ENCODE data around the gene LIFR. TPM values are rescaled to one million over a fixed set of nuclear protein-coding genes. Genes with fewer than 3 reads are reported as not detected.

The LIFR gene
- total RNA-seq, 1 experiment from 2014 or later: 22.0 TPM

DNA sequence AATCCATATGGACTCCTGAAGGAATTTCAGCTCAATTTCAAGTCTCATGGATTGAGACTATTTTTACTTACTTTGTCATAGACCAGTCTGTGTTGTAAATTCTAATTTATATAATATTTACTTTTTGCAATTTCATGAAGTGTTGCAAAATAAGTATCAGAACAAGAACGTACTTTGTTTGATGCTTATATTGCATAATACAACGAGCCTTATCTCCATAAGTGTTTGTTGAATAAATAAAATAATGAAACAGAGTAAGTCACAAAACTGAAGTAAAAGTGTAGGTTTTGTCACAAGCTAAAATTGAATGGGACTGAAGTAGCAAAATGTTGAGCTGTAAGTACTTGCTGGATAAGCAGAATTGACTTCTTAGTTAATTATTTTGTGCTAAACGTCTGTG is 3.0 kb upstream of the LIFR start:
- intact Hi-C loops (cut with micrococcal nuclease; ENCODE audit: unreplicated experiment): no loop called here
- no peak overlapping the region for H3K27ac ChIP-seq
- no peaks in the 10 kb centered on the region for H3K36me3 ChIP-seq (ENCODE audit: low read depth)
- H2AFZ ChIP-seq: no peak overlapping the region
- DNase-seq: no peak
- H4K20me1 ChIP-seq (ENCODE audit: insufficient read depth): no peaks in the 10 kb centered on the region
- H3F3A ChIP-seq (ENCODE audit: insufficient read depth, low read depth): 0 out of 2 replicates have a peak, but pooled peaks cover 11% of the 10 kb centered on the region
- H3K4me2 ChIP-seq: peak overlapping the region; percentile 4; the same call in 1 of the 2 replicates
- 0 out of 2 replicates have a peak, but pooled peaks cover 15% of the 10 kb centered on the region for H3K27me3 ChIP-seq (ENCODE audit: insufficient read depth, low read depth)
- CTCF ChIA-PET: interaction anchor here (0.6 kb wide), 1 partner anchor 107 kb away, joined by 4 read pairs; no protein-coding TSS in a partner anchor
- no TSS peak for BruUV-seq (replicated peaks)
- H3K4me3 ChIP-seq: no peak overlapping the region
- H3K9me3 ChIP-seq (ENCODE audit: insufficient read depth, low read depth): no peaks in the 10 kb centered on the region
- peaks cover 10% of the 10 kb centered on the region; the same call in 1 of the 2 replicates for H3K4me1 ChIP-seq (replicated peaks; ENCODE audit: insufficient read depth)
- POLR2A ChIA-PET (ENCODE audit: unreplicated experiment): no interaction called here
- no peaks in the 10 kb centered on the region for H3K9me2 ChIP-seq (ENCODE audit: insufficient read depth)
- TF ChIP-seq EZH2 (IDR thresholded peaks at IDR 0.05; ENCODE audit: low read depth): no peak
- TF ChIP-seq, protein P1, sequence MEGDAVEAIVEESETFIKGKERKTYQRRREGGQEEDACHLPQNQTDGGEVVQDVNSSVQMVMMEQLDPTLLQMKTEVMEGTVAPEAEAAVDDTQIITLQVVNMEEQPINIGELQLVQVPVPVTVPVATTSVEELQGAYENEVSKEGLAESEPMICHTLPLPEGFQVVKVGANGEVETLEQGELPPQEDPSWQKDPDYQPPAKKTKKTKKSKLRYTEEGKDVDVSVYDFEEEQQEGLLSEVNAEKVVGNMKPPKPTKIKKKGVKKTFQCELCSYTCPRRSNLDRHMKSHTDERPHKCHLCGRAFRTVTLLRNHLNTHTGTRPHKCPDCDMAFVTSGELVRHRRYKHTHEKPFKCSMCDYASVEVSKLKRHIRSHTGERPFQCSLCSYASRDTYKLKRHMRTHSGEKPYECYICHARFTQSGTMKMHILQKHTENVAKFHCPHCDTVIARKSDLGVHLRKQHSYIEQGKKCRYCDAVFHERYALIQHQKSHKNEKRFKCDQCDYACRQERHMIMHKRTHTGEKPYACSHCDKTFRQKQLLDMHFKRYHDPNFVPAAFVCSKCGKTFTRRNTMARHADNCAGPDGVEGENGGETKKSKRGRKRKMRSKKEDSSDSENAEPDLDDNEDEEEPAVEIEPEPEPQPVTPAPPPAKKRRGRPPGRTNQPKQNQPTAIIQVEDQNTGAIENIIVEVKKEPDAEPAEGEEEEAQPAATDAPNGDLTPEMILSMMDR (conservative IDR thresholded peaks at IDR 0.05): no peak
- H3K79me2 ChIP-seq (ENCODE audit: low read depth): no peaks in the 10 kb centered on the region

DNA sequence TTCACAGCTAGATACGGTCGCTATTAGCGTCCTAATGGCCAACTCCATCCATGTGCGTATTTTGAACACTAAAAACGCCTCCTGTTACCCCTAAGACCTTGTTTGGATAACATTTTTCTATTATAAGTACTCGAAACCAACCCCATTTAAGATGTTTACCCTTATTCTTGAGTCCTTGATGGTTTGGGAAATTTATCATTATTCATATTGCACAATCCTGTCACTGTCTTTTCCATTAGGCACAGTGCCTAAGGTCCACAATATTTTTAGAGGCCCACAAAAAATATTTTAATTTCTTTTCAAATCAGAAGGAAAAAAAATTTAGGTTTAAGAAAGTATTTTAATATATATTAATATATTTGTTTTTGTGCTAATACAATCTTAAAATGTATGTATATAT is 1.3 kb upstream of the LIFR start:
- Histone ChIP-seq H2AFZ (peak overlapping the region; percentile 99), H3K9me2 (ENCODE audit: insufficient read depth) (no peaks in the 10 kb centered on the region), H3K79me2 (ENCODE audit: low read depth) (no peaks in the 10 kb centered on the region), H3K4me3 (peak overlapping the region; percentile 97), H3K27me3 (ENCODE audit: insufficient read depth, low read depth) (0 out of 2 replicates have a peak, but pooled peaks cover 15% of the 10 kb centered on the region), H3F3A (ENCODE audit: insufficient read depth, low read depth) (0 out of 2 replicates have a peak, but pooled peaks cover 11% of the 10 kb centered on the region), H4K20me1 (ENCODE audit: insufficient read depth) (no peaks in the 10 kb centered on the region), H3K4me1 (replicated peaks; ENCODE audit: insufficient read depth) (peaks cover 10% of the 10 kb centered on the region; the same call in 1 of the 2 replicates), H3K4me2 (peak overlapping the region; percentile 80), H3K9me3 (ENCODE audit: insufficient read depth, low read depth) (no peaks in the 10 kb centered on the region), H3K27ac (no peak overlapping the region), H3K36me3 (ENCODE audit: low read depth) (no peaks in the 10 kb centered on the region)
- intact Hi-C loops (cut with micrococcal nuclease; ENCODE audit: unreplicated experiment): loop anchor here (1.0 to 2.0 kb wide), 5 partner anchors 38 to 110 kb away; no protein-coding TSS in a partner anchor
- no peak for DNase-seq
- BruUV-seq (replicated peaks): no TSS peak
- TF ChIP-seq, protein P1 (conservative IDR thresholded peaks at IDR 0.05): no peak
- TF ChIP-seq EZH2 (IDR thresholded peaks at IDR 0.05; ENCODE audit: low read depth): no peak
- POLR2A ChIA-PET (ENCODE audit: unreplicated experiment): interaction anchor here (0.5 kb wide), 1 partner anchor 170 kb away, joined by 3 read pairs; no protein-coding TSS in a partner anchor
- CTCF ChIA-PET: no interaction called here

DNA sequence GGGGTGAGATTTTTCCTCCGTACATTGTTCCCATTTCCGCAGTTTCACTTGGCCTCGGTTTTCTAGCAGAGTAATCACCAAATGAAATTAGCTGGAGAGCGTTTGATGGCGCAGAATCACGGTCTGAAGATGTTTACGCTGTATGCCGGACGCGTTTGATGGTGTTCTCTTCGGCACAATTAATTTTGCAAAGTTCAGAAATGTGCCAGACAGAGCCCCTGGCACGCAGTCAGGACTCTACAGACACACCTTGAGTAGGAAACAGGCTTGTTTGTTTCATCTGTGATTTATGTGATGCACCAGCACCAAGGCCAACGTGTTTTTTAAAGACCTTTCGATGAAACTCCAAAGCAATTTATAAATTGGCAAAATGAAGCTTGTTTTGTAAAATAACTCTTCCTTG is 863 bp upstream of the LIFR start:
- H4K20me1 ChIP-seq (ENCODE audit: insufficient read depth): no peaks in the 10 kb centered on the region
- H3K79me2 ChIP-seq (ENCODE audit: low read depth): no peaks in the 10 kb centered on the region
- no peaks in the 10 kb centered on the region for H3K9me2 ChIP-seq (ENCODE audit: insufficient read depth)
- no peaks in the 10 kb centered on the region for H3K9me3 ChIP-seq (ENCODE audit: insufficient read depth, low read depth)
- TF ChIP-seq EZH2 (IDR thresholded peaks at IDR 0.05; ENCODE audit: low read depth): no peak
- TF ChIP-seq, protein P1 (conservative IDR thresholded peaks at IDR 0.05): no peak
- intact Hi-C loops (cut with micrococcal nuclease; ENCODE audit: unreplicated experiment): loop anchor here (1.0 to 2.0 kb wide), 5 partner anchors 38 to 110 kb away; no protein-coding TSS in a partner anchor
- peak overlapping the region; percentile 80 for H3K4me2 ChIP-seq
- ChIA-PET POLR2A (ENCODE audit: unreplicated experiment) (interaction anchor here (0.5 kb wide), 1 partner anchor 171 kb away, joined by 3 read pairs; no protein-coding TSS in a partner anchor), CTCF (no interaction called here)
- peaks cover 10% of the 10 kb centered on the region; the same call in 1 of the 2 replicates for H3K4me1 ChIP-seq (replicated peaks; ENCODE audit: insufficient read depth)
- 0 out of 2 replicates have a peak, but pooled peaks cover 11% of the 10 kb centered on the region for H3F3A ChIP-seq (ENCODE audit: insufficient read depth, low read depth)
- no peaks in the 10 kb centered on the region for H3K36me3 ChIP-seq (ENCODE audit: low read depth)
- BruUV-seq (replicated peaks): TSS peak; percentile 86
- peak overlapping the region; percentile 58 for H3K27ac ChIP-seq
- 0 out of 2 replicates have a peak, but pooled peaks cover 15% of the 10 kb centered on the region for H3K27me3 ChIP-seq (ENCODE audit: insufficient read depth, low read depth)
- no peak for DNase-seq
- peak overlapping the region; percentile 97 for H3K4me3 ChIP-seq
- peak overlapping the region; percentile 99 for H2AFZ ChIP-seq

Measured in PC-9 (cell line).